ENCODE data around the gene PRR29.
"Not testable (repeated sequence)": the region's sequence is repeated elsewhere in the genome, so short reads cannot be mapped to it uniquely, and the experiment has no call there.

The PRR29 gene

DNA sequence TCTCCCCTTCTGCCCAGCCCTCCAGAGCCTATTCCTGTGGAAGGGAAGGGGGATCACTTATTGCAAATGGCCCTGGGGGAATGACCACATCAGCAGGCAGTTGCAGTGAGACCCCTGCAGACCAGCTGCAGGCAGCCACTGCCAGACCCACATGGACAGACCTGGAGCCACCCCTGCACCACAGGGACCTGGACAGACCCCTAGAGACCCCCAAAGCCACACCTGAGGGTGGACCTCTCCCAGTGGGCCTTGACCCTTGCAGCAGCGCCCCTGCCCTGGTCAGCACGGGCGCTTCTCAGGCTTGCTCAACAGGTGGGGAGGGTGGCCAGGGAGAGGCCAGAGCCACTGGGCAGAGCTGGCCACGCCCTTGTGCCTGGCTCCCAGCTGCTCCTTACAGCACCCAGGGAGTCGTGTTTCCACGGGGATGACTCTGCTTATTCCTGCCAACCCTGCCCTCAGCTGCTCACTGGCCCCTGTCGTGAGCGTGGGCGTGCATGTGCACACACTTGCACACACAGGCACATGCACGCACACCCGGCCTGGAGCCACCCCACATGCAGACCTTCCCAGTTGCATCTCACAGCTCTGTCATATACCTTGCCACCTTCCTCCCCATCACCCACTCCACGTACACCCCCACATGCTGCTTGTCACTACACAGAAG, 24.1 kb upstream of the PRR29 start:
- FAIRE-seq: no peak
- DNase-seq (ENCODE audit: insufficient read length, low spot score): no peak

DNA sequence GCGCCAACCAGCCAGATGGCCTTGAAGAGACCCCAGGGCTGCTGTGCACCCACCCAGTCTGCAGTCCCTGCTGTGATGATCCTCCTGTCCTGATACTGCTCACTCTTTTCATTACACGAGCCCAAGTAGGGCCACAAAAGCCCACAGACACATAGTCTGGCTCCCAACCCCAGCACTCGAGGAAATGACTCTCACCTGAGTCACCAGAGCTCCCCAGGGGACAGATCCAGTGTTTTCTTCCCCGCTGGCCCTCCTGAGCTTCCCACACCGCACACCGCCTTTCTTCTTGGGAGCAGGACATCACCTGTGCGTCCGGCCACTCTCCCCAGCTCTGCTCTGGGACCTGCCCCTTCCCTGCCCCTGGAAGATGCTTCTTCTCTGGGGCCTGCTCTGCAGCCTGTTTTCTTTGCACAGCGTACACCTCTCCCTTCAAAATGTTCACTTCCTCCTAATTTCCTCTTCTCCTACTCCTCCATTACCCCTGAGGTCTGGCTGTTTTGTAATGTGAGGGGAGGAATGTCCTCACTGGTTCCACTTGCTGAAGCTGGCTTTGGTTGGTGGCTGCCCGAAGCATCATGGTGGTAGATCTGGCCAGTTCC, 23.5 kb upstream of the PRR29 start:
- DNase-seq (ENCODE audit: insufficient read length, low spot score) (no peak), FAIRE-seq (no peak)

DNA sequence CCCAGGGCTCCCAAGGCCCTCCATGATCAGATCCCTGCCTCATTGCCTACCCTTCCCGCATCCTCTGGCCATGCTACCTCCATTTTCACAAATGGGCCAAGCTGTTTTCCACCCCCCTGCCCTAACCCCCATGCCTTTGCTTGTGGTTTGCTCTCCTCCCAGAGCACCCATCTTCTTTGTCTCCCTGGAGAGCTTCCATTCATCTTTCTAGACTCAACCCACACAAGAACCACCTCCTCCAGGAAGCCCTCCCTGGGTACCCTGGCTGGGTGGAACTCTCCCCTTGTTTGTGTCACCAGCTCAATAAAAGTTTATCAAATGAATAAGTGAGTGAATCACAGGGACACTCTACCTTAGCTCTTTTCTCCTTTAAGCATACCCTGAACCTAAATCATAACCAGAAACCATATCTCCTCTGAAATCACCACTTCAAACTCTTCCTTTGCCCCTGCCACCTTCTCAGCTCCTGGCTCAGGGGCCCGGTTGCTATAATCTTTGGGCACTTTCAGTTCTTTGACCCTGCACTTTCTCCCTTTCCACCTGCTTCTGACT, 22.5 kb upstream of the PRR29 start:
- DNase-seq (ENCODE audit: insufficient read length, low spot score): no peak
- FAIRE-seq: no peak

DNA sequence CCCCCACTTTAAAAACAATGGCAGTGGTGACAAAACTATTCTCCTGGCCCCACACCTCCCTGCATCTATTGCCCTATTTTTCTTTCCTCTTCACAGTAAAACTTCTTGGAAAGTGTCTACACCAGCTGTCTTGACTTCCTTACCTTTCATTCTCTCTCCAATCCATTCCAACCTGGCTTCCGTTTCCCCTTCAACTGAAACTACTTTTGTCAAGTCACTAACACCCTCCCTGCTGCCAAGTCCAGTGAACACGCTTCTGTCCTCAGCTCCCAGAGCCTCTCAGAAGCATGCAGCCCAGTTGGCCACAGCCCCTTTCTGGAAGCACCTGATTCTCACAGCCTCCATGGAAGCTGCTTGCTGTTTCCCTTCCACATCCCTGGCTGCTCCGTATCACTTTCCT, 21.4 kb upstream of the PRR29 start:
- FAIRE-seq: no peak

DNA sequence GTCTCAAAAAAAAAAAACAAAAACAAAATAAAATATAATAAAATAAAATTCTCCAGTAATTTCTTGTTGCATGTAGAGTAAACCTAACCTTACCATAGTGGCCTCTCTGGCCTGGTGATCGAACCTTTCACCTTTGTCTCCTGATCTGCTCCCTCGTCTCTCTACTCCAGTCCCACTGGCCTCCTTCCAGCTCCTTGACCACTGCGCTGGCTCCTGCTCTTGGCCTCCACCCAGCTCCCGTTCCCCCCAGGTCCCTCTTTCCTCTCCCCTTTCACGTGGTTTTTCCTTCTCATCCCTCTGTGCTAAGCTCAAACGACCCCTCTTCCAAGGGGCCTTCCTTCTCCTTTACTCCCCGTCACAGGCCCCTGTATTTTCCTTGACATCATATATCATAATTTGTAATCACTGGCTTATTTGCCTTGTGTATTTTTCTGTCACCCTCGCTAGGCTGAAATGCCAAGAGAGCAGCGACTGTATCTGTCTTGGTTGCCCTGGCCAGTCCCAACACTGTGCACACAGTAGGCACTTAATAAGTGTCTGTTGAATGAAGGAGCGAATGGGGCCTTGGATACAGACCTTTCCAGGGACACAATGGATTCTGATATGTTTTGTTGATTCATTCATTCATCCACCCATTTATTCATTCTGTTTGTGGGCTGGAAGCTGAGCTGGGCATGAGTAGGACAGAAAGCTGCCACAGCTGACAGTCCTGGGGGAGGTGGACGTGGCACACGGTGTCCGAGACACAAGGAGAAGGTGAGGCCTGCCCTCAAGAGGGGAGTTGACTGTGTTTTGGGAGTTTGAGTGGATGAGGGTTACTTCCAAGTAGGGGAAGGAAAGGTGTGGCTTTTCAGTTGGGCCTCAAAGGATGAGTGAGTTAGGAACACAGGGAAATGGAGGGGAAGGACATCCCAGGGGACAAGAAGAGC, 19.6 kb upstream of the PRR29 start:
- DNase-seq (ENCODE audit: insufficient read length, low spot score): no peak
- FAIRE-seq: no peak

More for the DNA sequence above, 21.4 kb upstream of the PRR29 start:
- no peak for DNase-seq (ENCODE audit: insufficient read length, low spot score)

DNA sequence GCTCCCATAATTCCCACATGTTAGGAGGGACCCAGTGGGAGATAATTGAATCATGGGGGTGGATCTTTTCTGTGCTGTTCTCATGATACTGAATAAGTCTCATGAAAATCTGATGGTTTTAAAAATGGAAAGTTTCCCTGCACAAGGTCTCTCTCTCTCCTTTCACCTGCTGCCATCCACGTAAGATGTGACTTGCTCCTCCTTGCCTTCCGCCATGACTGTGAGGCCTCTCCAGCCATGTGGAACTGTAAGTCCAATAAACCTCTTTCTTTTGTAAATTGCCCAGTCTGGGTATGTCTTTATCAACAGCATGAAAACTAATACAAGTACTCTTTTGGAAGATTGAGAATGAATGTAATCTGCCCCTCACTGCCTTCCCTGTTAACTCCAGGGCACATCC, 15.5 kb upstream of the PRR29 start:
- DNase-seq (ENCODE audit: insufficient read length, low spot score); FAIRE-seq: not testable (repeated sequence)

DNA sequence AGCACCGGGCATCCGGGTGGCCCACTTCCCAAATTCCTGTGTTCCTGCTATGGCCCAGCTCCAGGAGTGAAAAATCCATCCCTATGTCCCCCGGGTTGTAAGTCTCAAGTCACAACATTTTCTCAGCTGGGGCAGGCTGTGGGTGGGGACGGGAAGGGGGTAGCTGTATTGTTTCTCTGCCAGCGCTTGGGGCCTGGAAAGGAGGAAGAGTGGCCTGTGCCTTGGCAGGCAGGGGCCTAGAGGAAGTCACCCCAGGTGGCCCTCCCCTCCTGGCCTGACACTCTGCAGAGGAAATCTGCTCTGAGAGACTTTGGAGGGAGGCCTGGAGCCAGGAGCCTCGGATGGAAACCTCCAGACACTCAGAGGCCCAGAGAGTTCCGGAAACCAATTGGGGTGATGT, 14.8 kb upstream of the PRR29 start:
- DNase-seq (ENCODE audit: insufficient read length, low spot score) (no peak), FAIRE-seq (no peak)

DNA sequence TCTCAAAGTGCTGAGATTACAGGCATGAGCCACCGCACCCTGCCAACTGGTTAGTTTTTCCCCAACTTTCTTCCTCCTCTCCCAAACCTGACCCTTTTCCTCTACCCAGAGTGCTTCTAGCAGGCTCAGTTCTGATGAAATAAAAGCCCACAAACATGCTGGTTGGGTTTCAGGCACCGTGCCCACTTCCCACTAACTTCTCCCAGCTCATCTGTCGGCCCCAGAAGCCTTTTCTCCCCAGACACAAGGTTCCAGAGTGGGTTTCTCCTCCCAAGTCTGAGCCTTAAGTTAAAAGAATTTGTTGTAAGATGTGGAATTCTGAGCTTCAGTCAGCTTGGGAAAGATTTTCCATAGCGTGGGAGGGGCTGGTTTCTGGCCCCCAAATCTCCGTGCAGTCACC, 13.9 kb upstream of the PRR29 start:
- no peak for FAIRE-seq
- DNase-seq (ENCODE audit: insufficient read length, low spot score): no peak

DNA sequence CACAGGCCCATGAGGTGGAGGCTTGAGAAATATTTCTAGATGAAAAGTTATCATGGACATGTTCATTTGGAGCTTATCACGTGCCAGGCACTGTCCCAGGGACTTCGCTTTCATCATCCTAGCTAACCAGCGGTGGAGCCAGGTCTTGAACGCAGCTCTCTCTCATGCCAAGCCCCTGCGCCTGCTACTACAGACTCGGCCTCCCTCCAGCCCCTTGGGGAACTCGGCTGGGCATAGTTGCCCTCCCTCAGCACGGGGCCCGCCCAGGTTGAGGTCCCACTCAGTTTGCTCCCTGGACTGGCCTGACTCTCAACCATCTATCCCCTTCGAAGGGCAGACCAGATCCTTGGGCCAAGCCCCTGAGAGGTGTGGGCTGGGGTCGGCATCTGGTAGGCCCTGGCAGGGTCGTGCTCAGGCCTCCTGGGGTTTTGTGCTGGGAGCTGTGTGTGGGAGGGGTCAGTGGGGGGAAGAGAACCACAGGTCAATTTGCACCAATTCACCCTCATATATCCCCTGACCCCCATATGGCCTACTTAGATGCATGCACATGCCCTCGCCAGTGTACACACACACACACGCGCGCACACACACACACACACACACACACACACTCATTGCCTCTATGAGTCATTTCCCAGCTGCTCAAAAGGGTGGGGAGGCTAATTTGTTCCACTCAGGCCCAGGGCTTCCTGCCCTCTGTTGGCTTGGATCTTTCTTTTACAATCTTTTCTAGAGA, 13.3 kb upstream of the PRR29 start:
- FAIRE-seq (no peak), DNase-seq (ENCODE audit: insufficient read length, low spot score) (no peak)

DNA sequence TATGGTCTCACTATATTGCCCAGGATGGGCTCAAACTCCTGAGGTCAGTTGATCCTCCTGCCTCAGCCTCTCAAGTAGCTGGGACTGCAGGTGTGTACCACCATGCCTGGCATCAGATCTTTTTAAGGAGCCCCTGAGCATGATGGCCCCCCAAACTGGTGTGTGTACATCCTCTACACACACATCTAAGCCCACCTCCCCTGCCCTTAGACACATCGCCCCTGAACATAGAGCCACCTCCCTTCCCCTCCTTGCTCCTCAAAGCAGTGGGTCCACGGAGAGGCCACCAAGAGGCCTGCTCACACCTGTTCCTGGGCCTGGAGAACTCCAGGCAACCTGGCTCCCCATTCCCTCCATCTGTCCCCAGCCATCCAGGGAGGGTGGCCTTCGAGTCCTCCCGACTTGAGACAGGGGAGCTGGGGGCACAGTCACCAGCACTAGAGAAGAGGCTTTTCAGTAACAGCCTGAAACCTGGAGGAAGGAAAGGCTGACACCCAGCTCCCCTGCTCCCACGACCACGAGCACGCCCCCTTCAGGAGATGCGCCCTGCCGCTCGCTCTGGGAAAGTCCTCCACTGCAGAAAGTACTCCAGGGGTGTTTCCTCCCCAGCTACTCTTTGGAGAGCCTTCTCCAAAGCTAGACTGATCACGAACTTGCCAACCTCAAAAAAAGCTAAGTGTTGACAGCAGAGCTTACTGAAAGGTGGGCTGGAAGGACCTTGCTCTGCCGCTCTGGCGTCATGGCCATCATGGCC, 12.6 kb upstream of the PRR29 start:
- DNase-seq (ENCODE audit: insufficient read length, low spot score): no peak
- no peak for FAIRE-seq

DNA sequence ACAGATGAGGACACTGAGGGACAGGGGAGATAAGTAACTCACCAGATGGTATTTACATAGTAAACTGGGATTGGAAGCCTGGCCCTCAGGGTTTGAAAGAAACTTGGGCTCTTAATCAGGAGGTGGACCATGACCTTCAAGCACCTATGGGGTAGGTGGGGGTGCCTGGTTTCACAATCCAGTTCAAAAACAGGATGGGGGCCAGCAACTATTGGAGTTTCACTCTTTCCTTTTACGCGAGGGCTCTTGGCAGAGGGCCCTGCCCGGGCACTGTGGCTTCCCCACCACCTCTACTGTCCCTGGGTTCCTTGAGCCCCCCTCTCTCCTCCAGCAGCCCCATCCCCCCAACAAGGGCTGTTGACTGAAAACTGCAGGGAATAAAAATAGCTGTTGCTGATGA, 11.3 kb upstream of the PRR29 start:
- FAIRE-seq (no peak), DNase-seq (ENCODE audit: insufficient read length, low spot score) (no peak)

DNA sequence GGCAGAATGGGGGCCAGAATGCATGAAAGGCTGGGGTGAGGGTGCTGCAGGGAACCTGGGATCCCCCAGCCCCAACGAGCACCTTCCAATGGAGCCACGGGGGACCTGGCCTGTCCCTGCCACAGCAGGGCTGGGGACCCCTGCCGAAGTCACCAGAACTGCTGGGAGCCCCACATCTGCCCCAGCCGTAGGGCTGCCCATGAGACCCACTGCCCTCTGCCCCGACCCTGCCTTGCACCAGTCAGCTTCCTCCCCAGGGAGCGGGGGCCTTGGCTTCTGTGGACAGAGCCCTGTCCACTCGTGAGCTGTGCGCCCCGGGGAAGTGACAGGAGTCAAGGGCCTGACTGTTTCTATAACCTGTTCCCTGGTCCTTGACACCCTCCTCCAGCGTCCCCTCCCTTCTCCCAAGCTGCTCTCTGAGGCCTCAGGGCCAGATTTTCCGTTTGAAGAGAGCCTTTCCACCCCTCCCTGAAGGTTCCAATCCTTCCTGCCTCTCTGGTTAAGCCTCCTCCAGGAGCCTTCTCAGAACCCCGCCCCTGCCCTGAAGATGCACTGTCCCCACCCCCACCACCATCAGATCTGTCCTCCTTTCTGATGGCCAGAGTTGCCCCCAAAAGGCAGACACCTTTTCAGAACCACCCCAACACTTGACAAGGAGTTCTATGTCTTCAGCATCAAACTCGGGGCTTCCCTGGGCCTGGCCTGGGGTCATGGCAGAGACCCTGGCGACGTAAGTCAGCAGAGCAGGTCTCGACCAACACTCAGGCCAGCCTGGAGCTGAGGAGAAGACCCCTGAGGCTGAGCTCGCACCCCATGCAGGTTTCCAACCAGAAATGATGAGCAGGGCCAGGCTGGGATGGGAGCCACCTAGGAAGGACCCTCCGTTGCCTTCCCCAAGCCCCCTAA, 10.7 kb upstream of the PRR29 start:
- DNase-seq (ENCODE audit: insufficient read length, low spot score) (no peak), FAIRE-seq (no peak)

DNA sequence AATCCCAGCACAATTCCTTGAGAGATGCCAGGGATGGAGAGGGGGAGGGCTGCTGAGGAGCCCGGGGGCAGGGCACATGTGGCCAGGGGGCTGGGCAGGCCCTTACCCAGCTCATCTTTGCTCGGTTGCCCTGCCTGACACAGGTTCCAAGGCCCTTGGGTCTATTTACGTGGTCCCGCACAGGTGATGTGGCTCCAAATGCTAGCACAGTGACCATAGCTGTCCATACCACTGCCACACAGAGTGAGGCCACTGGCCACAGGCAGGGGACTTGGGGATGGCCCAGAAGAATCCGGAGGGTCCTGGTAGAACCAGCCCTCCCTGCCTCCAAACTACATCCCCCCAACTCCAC, 10.0 kb upstream of the PRR29 start:
- no peak for FAIRE-seq

DNA sequence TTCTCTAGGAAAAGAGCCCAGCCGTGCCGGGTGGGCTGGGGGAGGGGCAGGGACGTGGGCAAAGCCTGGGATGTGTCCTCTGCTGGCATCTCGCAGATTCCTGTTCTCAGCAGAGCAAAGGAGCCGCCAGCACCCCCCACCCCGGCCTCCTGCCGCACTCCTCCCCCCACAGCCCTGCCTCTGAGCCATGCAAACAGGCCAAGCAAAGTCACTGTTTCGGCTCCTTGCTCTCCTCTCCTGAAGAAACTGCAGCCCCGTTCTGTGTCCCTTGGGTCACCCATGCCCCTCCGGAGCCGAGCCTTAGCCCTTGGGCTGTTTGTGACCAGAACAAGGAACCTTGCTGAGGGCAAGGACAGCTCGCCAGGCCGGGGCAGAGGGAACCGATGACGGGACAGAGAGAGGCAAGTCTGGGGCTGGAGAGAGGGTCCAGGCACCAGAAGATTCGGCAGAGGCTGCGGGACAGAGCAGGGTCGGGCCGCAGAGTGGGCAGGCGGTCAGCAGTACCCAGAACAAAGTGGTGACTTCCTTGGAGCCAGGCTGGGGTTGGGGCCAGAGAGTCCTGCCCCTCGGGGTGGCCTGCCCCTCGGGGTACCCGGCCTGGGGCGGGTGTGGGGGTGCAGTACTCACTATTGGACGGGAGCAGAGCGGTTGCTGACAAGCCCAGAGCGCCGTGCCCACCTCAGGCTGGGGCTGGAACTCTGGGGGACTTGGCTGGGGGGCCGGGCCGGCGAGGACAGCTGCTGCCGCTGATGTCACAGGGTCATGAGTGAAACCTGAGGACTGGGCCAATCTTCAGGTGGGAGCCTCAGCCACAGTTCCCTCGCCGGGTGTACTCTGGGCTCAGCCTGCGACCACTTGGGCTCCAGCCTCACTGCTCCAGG, 9.2 kb upstream of the PRR29 start:
- DNase-seq (ENCODE audit: insufficient read length, low spot score): no peak
- FAIRE-seq: no peak

More for the DNA sequence above, 10.0 kb upstream of the PRR29 start:
- no peak for DNase-seq (ENCODE audit: insufficient read length, low spot score)

DNA sequence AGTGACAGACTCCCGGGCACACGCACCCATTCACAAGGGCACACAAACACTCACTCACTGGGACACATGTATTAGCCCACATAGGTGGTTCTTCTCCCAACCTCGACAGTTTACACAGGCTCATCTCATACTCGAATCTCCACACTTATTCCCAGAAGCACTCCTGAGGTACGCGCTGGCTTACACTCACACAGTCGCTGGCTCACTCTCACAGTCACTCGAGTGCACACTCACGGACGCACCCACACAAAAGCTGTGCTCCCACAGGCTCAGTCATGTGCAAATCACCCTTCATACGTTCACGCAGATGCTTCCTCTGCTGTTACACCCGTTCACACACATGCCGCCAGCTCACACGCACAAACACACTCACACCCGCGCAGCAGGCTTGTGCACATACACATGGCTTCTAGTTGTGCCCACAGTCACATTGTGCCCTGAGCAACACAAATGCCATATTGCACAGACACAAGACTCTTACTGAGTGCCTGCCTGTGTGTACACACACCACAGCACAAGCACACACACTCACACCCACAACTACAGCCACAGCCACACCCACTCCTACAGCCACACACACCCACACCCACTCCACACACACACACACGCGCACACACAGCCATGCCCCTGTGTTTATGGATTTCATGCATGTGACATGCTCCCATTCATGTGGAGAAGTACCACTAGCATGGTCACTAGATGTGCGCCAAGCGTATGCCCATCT, 8.4 kb upstream of the PRR29 start:
- DNase-seq (ENCODE audit: insufficient read length, low spot score) (no peak), FAIRE-seq (no peak)

DNA sequence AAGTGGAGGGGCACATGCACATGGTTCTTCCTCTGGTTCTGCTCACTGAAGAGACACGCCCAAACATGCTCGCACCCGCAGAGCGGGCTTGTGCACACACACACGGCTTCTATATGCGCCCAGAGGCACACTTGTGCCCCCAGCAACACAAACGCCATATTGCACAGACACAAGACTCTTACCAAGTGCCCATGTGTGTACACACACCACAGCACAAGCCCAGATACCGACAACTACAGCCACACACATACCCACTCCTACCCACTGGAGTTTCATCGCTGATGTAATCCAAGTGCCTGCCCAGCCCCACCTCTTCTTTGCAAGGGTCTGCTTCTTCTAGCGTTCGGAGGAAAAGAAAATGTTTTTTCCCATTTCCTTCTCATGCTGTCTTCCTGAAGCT, 6.5 kb upstream of the PRR29 start:
- FAIRE-seq (no peak), DNase-seq (ENCODE audit: insufficient read length, low spot score) (no peak)

DNA sequence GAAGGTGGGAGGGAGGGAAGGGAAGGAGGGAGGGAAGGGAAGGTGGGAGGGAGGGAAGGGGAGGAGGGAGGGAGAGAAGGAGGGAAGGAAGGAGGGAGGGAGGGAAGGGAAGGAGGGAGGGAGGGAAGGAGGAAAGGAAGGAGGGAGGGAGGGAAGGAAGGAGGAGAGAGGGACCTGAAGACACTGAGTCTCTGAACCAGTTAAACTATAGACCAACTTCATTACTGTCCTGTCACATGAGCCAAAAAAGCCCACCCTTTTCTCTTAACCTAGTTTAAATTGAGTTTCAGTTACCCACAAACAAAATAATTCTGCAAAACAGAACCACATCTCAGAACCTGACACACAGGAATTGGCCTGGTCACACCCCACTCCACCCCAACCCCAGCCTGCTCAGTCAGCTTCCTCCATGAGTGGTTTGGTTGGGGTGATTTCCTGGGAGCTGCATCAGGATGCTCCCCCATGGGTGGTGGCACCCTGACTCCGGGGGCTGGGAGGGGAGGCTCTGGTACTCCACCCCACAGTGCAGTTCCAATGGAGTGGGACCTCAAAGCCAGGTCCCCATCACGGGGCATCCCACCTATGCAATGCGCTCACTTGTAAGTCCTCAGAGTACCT, 4.7 kb upstream of the PRR29 start:
- DNase-seq (ENCODE audit: insufficient read length, low spot score): no peak
- no peak for FAIRE-seq
